Breast epithelium (tissue), 4 donors: ENCODE data around the gene MEDAG. TPM values are rescaled to one million over a fixed set of nuclear protein-coding genes. Genes with fewer than 3 reads are reported as not detected.

Experiments
- DNase-seq, 2 donors: peaks; one replicate each; pipeline ENCODE4 v3.0.0-alpha.2; 2019; ENCODE audit warnings: low spot score in 2 of 2
- H3K27ac ChIP-seq, 2 donors: fragments of 200-600 bp; sonication (generic) in 1 of 2; one replicate each; pipeline ENCODE4 v1.5.1; 2016 to 2019; ENCODE audit warnings: mild to moderate bottlenecking in 1 of 2
- H3K27me3 ChIP-seq, 2 donors: fragments of 200-600 bp; sonication (generic) in 1 of 2; one replicate each; pipeline versions ENCODE4 v1.5.1 to v1.6.0; 2017 to 2019; ENCODE audit warnings: control low read depth in 1 of 2, mild to moderate bottlenecking in 1 of 2
- H3K36me3 ChIP-seq: fragments of 200-600 bp; one replicate; pipeline ENCODE4 v1.5.1; 2019
- H3K4me1 ChIP-seq, 2 donors: fragments of 200-600 bp; sonication (generic); one replicate each; pipeline ENCODE4 v1.5.1; 2016 to 2019; ENCODE audit warnings: control low read depth in 1 of 2
- H3K4me3 ChIP-seq, 3 donors: fragments of 200-600 bp; sonication (generic); 1 replicate in 2 of 3; 2 replicates in 1 of 3; pipeline ENCODE4 v1.5.1; 2016 to 2019; ENCODE audit warnings: mild to moderate bottlenecking in 3 of 3, moderate library complexity in 2 of 3
- H3K9me3 ChIP-seq, 2 donors: fragments of 200-600 bp; sonication (generic) in 1 of 2; one replicate each; pipeline ENCODE4 v1.5.1; 2016 to 2019; ENCODE audit warnings: control low read depth in 1 of 2
- POLR2A ChIP-seq: fragments of 450-650 bp; IDR thresholded peaks from one replicate; pipeline ENCODE4 v1.6.1; 2016; ENCODE audit warnings: antibody characterized with exemption, mild to moderate bottlenecking, moderate library complexity
- POLR2AphosphoS5 ChIP-seq, 3 donors: sonication (generic); formaldehyde crosslinking; IDR thresholded peaks; one replicate each; pipeline ENCODE4 v1.6.1; 2017; ENCODE audit warnings: antibody characterized with exemption in 3 of 3
- intact Hi-C: fragments of 100-400 bp; cut with DNase I; formaldehyde crosslinking; loops from one replicate; pipeline ENCODE4 v1.15.1; 2023; ENCODE audit warnings: low total_unique reads
- total RNA-seq, 3 donors: library from RNA; depleted of rRNA; stranded (reverse); fragments of >200 nt; gene quantifications; one replicate each; pipeline ENCODE4 v1.1.0, GENCODE V29; 2016
- TF ChIP-seq, protein P1 (sequence below), 3 donors: fragments of 450-650 bp; IDR thresholded peaks; one replicate each; pipeline ENCODE4 v1.5.1; 2016 to 2017; ENCODE audit warnings: antibody characterized with exemption in 3 of 3, mild to moderate bottlenecking in 3 of 3, moderate library complexity in 3 of 3

MEDAG gene
- total RNA-seq, 3 donors from 2014 or later, result 76.2 to 142 (median 95.4) TPM

DNA sequence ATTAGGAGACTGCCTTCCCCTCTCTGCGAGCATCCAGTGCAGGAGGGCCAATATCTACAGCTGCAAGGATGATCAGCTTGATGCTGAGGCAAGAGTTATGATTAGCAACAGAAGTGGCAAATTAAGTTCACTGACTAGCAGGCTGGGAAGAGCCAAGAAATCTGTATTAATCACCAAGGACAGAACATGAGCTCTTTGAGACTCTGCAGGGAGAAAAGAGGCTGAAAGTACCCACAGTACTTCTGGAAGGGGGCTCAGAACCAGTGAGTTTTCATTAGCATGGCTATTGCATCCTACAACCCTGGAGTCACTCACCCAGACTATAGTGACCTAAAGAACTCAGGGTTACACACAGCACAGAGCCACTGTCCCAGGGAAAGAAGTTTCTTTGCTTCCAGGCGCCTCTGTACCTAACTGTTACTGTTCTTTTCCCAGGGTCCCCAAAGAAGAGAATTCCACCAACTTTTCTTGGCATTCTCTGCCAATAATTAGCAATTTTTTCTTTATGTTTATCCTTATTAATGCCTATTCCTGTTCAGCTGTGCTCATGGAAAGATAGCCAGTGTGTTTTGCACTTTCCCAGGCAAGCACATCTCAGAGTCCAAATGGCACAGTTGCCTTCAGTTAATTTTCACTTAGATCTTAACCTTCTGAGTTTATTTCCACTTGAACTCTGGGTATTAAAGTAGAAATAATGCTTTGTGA, 25.8 kb upstream of the MEDAG start:
- DNase-seq, result no peak
- peak overlapping the region; percentile 27 to 87 for H3K27ac ChIP-seq
- no peaks in the 10 kb centered on the region for H3K9me3 ChIP-seq
- H3K4me3 ChIP-seq, result no peak overlapping the region
- intact Hi-C loops, result no loop called here
- H3K36me3 ChIP-seq, result no peaks in the 10 kb centered on the region
- TF ChIP-seq POLR2A, result no peak
- TF ChIP-seq, protein P1, sequence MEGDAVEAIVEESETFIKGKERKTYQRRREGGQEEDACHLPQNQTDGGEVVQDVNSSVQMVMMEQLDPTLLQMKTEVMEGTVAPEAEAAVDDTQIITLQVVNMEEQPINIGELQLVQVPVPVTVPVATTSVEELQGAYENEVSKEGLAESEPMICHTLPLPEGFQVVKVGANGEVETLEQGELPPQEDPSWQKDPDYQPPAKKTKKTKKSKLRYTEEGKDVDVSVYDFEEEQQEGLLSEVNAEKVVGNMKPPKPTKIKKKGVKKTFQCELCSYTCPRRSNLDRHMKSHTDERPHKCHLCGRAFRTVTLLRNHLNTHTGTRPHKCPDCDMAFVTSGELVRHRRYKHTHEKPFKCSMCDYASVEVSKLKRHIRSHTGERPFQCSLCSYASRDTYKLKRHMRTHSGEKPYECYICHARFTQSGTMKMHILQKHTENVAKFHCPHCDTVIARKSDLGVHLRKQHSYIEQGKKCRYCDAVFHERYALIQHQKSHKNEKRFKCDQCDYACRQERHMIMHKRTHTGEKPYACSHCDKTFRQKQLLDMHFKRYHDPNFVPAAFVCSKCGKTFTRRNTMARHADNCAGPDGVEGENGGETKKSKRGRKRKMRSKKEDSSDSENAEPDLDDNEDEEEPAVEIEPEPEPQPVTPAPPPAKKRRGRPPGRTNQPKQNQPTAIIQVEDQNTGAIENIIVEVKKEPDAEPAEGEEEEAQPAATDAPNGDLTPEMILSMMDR (IDR thresholded peaks at IDR 0.05), result no peak
- no peak for TF ChIP-seq POLR2AphosphoS5 (IDR thresholded peaks at IDR 0.05)
- H3K27me3 ChIP-seq, result no peaks in the 10 kb centered on the region
- peaks cover 0 to 4% of the 10 kb centered on the region in 2 donors for H3K4me1 ChIP-seq

DNA sequence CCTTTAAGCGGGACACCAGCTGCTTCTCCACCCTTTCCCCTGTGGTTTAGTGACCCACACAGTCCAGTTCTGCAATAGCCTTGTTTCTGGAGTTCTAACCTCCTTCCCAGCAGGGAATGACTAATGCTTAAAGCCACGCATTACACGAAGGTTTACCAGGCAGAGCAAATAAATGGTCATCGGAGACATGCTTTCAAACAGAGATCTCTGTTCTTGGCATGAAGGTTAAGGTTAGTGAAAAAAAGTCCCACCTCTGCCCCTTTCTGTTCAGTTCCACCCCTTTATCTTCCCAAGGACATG, 25.3 kb upstream of the MEDAG start:
- no peak overlapping the region for H3K4me3 ChIP-seq
- peaks cover 0 to 4% of the 10 kb centered on the region in 2 donors for H3K4me1 ChIP-seq
- TF ChIP-seq POLR2A (no peak), POLR2AphosphoS5 (IDR thresholded peaks at IDR 0.05) (peak in 2 of 3 donors; percentile 26 to 66)
- H3K27ac ChIP-seq, result peak overlapping the region; percentile 27 to 87
- intact Hi-C loops, result no loop called here
- DNase-seq, result no peak
- H3K9me3 ChIP-seq, result no peaks in the 10 kb centered on the region
- H3K36me3 ChIP-seq, result no peaks in the 10 kb centered on the region
- H3K27me3 ChIP-seq, result no peaks in the 10 kb centered on the region

DNA sequence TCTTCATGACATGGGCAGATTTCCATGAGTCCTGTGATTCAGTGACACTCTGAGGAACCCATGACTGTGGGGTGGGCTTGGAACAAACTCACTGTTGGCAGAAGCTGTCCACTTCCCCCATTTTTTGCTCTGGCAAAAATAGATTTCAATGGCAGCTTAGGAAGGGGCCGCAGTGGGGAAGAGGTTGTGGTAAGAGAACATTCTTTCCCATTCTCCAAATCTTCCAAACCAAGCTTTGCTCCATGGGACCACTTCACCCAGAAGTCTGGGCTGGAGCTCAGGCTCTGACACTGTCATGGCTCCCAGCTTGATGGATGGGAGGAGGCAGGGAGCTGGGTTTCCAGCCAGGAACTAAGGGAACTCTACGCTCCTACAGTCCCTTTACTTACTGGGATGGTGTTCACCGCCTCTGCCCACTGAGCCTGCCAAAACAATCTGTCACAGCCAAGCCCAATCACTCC, 24.9 kb upstream of the MEDAG start:
- Histone ChIP-seq H3K4me1 (peaks cover 0 to 4% of the 10 kb centered on the region in 2 donors), H3K36me3 (no peaks in the 10 kb centered on the region), H3K9me3 (no peaks in the 10 kb centered on the region), H3K27me3 (no peaks in the 10 kb centered on the region), H3K27ac (peak overlapping the region; percentile 27 to 87), H3K4me3 (no peak overlapping the region)
- TF ChIP-seq POLR2A (no peak), POLR2AphosphoS5 (IDR thresholded peaks at IDR 0.05) (peak in 1 of 3 donors; percentile 12)
- TF ChIP-seq, protein P1 (IDR thresholded peaks at IDR 0.05), result no peak
- intact Hi-C loops, result no loop called here
- DNase-seq, result no peak

GRCh38 chr13:30882026-30882850, 23.8 kb upstream of the MEDAG start:
- intact Hi-C loops, result no loop called here
- no peak for TF ChIP-seq POLR2AphosphoS5 (IDR thresholded peaks at IDR 0.05)
- no peak for TF ChIP-seq POLR2A
- TF ChIP-seq, protein P1 (IDR thresholded peaks at IDR 0.05), result no peak
- no peaks in the 10 kb centered on the region for H3K9me3 ChIP-seq
- no peak for DNase-seq
- H3K4me1 ChIP-seq, result peaks cover 0 to 4% of the 10 kb centered on the region in 2 donors
- H3K27ac ChIP-seq, result peak overlapping the region; percentile 5 to 87
- H3K27me3 ChIP-seq, result no peaks in the 10 kb centered on the region
- H3K36me3 ChIP-seq, result no peaks in the 10 kb centered on the region
- H3K4me3 ChIP-seq, result no peak overlapping the region

- Histone ChIP-seq H3K4me1 (peaks cover 0 to 4% of the 10 kb centered on the region in 2 donors), H3K4me3 (no peak overlapping the region), H3K9me3 (no peaks in the 10 kb centered on the region), H3K27ac (no peak overlapping the region), H3K36me3 (no peaks in the 10 kb centered on the region), H3K27me3 (no peaks in the 10 kb centered on the region)
- DNase-seq, result no peak
- intact Hi-C loops, result no loop called here
- TF ChIP-seq POLR2A, result no peak
- TF ChIP-seq, protein P1 (IDR thresholded peaks at IDR 0.05), result no peak
Observed at GRCh38 chr13:30882996-30883766, 22.9 kb upstream of the MEDAG start.
